Gastroesophageal sphincter (tissue), 4 donors: ENCODE measurements around the gene MGAT4A. TPM values are rescaled to one million over a fixed set of nuclear protein-coding genes. Genes with fewer than 3 reads are reported as not detected.

ENCODE experiments used
- ATAC-seq: fragments of 150-250 bp; one replicate; pipeline ENCODE4 v1.9.1; 2016; ENCODE audit warnings: mild to moderate bottlenecking, moderate library complexity
- H3K27ac ChIP-seq, 4 donors: fragments of 200-600 bp; sonication (generic) in 3 of 4; 1 replicate in 3 of 4; 2 replicates in 1 of 4; pipeline ENCODE4 v1.5.1; 2016 to 2019
- H3K27me3 ChIP-seq: fragments of 200-600 bp; sonication (generic); one replicate; pipeline ENCODE4 v1.5.1; 2019
- H3K36me3 ChIP-seq, 2 donors: fragments of 200-600 bp; sonication (generic); one replicate each; pipeline ENCODE4 v1.5.1; 2019; ENCODE audit warnings: control low read depth in 1 of 2
- H3K4me1 ChIP-seq, 3 donors: fragments of 200-600 bp; sonication (generic); 1 replicate in 2 of 3; 2 replicates in 1 of 3; pipeline ENCODE4 v1.5.1; 2016 to 2019; ENCODE audit warnings: control low read depth in 2 of 3
- H3K4me3 ChIP-seq, 2 donors: fragments of 200-600 bp; sonication (generic); one replicate each; pipeline ENCODE4 v1.5.1; 2019; ENCODE audit warnings: mild to moderate bottlenecking in 1 of 2, moderate library complexity in 1 of 2
- H3K9me3 ChIP-seq, 3 donors: fragments of 200-600 bp; sonication (generic); one replicate each; pipeline ENCODE4 v1.5.1; 2017 to 2019; ENCODE audit warnings: control low read depth in 2 of 3
- CTCF ChIP-seq, 4 experiments: fragments of 200-600 bp in 2 of 4; fragments of 450-650 bp in 2 of 4; sonication (generic) in 1 of 4; IDR thresholded peaks; one replicate each; pipeline ENCODE4 v1.5.1; 2017 to 2019; ENCODE audit warnings: antibody characterized with exemption in 4 of 4, mild to moderate bottlenecking in 2 of 4, moderate library complexity in 2 of 4
- EP300 ChIP-seq: sonication (generic); formaldehyde crosslinking; IDR thresholded peaks from one replicate; pipeline ENCODE4 v1.6.1; 2017; ENCODE audit warnings: antibody characterized with exemption, mild to moderate bottlenecking
- POLR2A ChIP-seq, 2 donors: fragments of 450-650 bp; IDR thresholded peaks; one replicate each; pipeline ENCODE4 v1.6.1; 2017; ENCODE audit warnings: antibody characterized with exemption in 2 of 2, mild to moderate bottlenecking in 2 of 2, moderate library complexity in 1 of 2
- POLR2AphosphoS5 ChIP-seq: sonication (generic); formaldehyde crosslinking; IDR thresholded peaks from one replicate; pipeline ENCODE4 v1.6.1; 2017; ENCODE audit warnings: antibody characterized with exemption
- WGBS, 2 donors: methylation state at CpG; one replicate each; pipeline ENCODE4 v1.1.5; 2018; ENCODE audit warnings: low coverage in 1 of 2; 5-methylcytosine and 5-hydroxymethylcytosine counted together
- total RNA-seq, 4 donors: library from RNA; depleted of rRNA; stranded (reverse); fragments of >200 nt; gene quantifications; one replicate each; pipeline ENCODE4 v1.1.0, GENCODE V29; 2016

The MGAT4A gene
- total RNA-seq, 4 donors from 2014 or later, result 12.7 to 33.0 (median 21.2) TPM

- no peak overlapping the region for H3K4me3 ChIP-seq
- H3K27ac ChIP-seq, result no peak overlapping the region
- no peaks in the 10 kb centered on the region for H3K4me1 ChIP-seq
Observed at GRCh38 chr2:98772536-98772935, 41.6 kb upstream of the MGAT4A start.

GRCh38 chr2:98771721-98772524 is 41.0 kb upstream of the MGAT4A start:
- H3K27ac ChIP-seq, result no peak overlapping the region
- H3K9me3 ChIP-seq, result no peaks in the 10 kb centered on the region
- no peaks in the 10 kb centered on the region for H3K36me3 ChIP-seq
- H3K27me3 ChIP-seq, result peaks cover 6% of the 10 kb centered on the region
- H3K4me1 ChIP-seq, result no peaks in the 10 kb centered on the region
- no peak for ATAC-seq
- WGBS, 2 donors, result 53 to 57% methylated on average over 7 to 16 of the region's 17 CpGs
- H3K4me3 ChIP-seq, result peak overlapping the region in 1 of 2 donors; percentile 1
- TF ChIP-seq POLR2A (IDR thresholded peaks at IDR 0.05) (no peak), CTCF (IDR thresholded peaks at IDR 0.05) (no peak), POLR2AphosphoS5 (no peak), EP300 (no peak)

More at GRCh38 chr2:98772536-98772935, 41.6 kb upstream of the MGAT4A start:
- Histone ChIP-seq H3K9me3 (peaks cover 0 to 3% (median 0%) of the 10 kb centered on the region in 3 donors), H3K36me3 (no peaks in the 10 kb centered on the region), H3K27me3 (peaks cover 6% of the 10 kb centered on the region)
- no peak for TF ChIP-seq EP300
- TF ChIP-seq POLR2AphosphoS5, result no peak
- TF ChIP-seq POLR2A (IDR thresholded peaks at IDR 0.05), result no peak
- TF ChIP-seq CTCF (IDR thresholded peaks at IDR 0.05), result no peak
- WGBS, 2 donors, result 64 to 81% methylated on average over 7 of the region's 8 CpGs
- ATAC-seq, result no peak

- ATAC-seq, result no peak
- Histone ChIP-seq H3K36me3 (no peaks in the 10 kb centered on the region), H3K9me3 (no peaks in the 10 kb centered on the region), H3K27ac (no peak overlapping the region), H3K27me3 (peaks cover 6% of the 10 kb centered on the region), H3K4me3 (no peak overlapping the region), H3K4me1 (no peaks in the 10 kb centered on the region)
- no peak for TF ChIP-seq EP300
- TF ChIP-seq CTCF (IDR thresholded peaks at IDR 0.05), result no peak
- no peak for TF ChIP-seq POLR2A (IDR thresholded peaks at IDR 0.05)
- no peak for TF ChIP-seq POLR2AphosphoS5
- WGBS, 2 donors, result 77 to 87% methylated on average over 2 of the region's 2 CpGs
Observed at GRCh38 chr2:98771264-98771663, 40.3 kb upstream of the MGAT4A start.

GRCh38 chr2:98769784-98770183 is 38.9 kb upstream of the MGAT4A start:
- no peak for ATAC-seq
- WGBS, 2 donors, result 80 to 81% methylated on average over 8 to 14 of the region's 14 CpGs
- Histone ChIP-seq H3K36me3 (no peaks in the 10 kb centered on the region), H3K4me1 (no peaks in the 10 kb centered on the region), H3K9me3 (no peaks in the 10 kb centered on the region), H3K27ac (no peak overlapping the region), H3K4me3 (no peak overlapping the region), H3K27me3 (peaks cover 6% of the 10 kb centered on the region)
- TF ChIP-seq POLR2AphosphoS5 (no peak), POLR2A (IDR thresholded peaks at IDR 0.05) (no peak), EP300 (no peak), CTCF (IDR thresholded peaks at IDR 0.05) (no peak)

GRCh38 chr2:98769114-98769476 is 38.2 kb upstream of the MGAT4A start:
- no peaks in the 10 kb centered on the region for H3K4me1 ChIP-seq
- no peaks in the 10 kb centered on the region for H3K9me3 ChIP-seq
- no peak overlapping the region for H3K4me3 ChIP-seq
- no peaks in the 10 kb centered on the region for H3K36me3 ChIP-seq
- no CpG with 5 or more reads among the region's 6 CpGs for WGBS, 2 donors
- peaks cover 6% of the 10 kb centered on the region for H3K27me3 ChIP-seq
- H3K27ac ChIP-seq, result no peak overlapping the region
- no peak for ATAC-seq
- TF ChIP-seq CTCF (IDR thresholded peaks at IDR 0.05), result no peak
- no peak for TF ChIP-seq POLR2AphosphoS5
- no peak for TF ChIP-seq POLR2A (IDR thresholded peaks at IDR 0.05)
- TF ChIP-seq EP300, result no peak
